GM19238 (cell line): ENCODE results near the gene UQCC2.

Experiments
- DNase-seq: peaks from one replicate; pipeline ENCODE4 v3.0.0; 2011; ENCODE audit warnings: low spot score; ENCODE audit not compliant: insufficient read length

Gene UQCC2

DNA sequence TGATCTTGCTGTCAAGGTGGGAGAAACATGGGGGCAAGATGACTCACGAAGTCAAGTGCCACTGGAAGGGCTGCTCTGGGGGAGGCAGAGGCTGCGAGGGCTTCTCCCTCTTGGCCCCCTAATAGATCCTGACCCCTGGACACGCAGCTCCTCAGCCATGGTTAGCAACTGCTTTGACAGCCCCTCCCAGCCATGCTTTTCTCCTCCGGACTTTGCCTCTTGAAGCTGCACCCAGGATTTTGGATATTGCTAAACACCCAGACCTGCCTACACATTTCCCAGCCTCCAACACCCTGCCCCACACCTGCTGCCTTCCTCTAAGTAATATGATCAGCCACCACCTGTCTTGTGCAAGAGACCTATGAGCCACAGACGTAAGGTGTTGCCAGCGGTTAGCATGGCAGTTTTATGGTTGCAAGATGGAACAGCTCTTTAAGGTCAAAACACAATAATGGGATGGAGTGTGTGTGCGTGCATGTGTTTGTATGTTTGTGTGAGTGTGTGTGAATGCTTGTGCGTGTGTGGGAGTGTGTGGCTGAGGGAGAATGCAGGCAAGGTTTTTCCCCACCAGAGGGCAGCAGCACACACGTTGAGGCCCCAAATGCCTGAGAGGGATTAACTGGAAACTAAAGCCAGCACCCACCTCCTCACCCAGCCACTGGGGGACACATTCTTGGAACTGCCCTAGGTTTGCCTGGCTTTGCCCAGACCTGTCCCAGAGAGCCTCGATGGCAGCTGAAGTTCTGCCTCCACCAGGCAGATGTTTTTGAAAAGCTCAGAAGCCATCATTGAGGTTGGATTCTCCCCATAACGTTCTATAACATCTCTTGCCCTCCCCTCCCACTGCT lies 32.7 kb upstream of the UQCC2 start:
- peak; percentile 76 for DNase-seq

DNA sequence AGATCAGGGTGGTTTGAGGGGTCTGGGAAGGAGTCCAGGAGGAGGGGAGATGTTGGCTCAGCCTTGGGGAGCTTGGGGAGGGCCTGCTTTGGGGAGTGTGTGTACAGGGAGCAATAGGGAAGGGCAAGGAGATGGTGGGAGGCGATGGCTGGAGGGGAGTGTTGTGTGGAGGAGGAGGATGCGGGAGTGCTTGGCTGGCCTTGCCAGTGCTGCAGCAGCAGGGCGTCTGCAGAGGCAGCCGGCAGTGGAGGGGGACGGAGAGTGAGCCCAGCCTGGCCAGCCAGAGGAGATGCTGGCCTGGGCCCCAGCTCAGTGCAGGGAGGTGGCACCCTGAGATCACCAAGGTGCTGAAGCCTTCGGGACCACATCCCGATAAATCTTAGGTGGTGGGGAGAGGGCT lies 31.3 kb upstream of the UQCC2 start:
- no peak for DNase-seq

DNA sequence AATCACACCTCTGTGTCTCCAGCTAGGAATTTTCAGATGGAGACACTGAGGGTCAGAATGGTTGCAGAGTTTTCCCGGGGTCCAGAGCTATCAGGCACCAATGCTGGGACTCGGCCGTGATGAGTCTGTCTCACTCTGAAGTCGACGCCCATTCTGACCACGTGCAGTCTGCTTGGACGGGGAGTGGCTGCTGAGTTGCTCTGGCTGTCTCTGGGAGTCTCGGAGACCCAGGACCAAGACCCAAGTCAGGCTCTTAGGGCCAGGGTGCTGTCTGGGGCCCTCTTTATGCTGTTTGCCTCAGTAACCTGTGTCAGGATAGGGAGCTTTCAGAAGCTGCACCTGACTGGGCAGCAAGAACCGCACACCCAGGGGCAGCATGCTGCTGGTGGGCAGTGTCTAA lies 30.6 kb upstream of the UQCC2 start:
- DNase-seq, result no peak

DNA sequence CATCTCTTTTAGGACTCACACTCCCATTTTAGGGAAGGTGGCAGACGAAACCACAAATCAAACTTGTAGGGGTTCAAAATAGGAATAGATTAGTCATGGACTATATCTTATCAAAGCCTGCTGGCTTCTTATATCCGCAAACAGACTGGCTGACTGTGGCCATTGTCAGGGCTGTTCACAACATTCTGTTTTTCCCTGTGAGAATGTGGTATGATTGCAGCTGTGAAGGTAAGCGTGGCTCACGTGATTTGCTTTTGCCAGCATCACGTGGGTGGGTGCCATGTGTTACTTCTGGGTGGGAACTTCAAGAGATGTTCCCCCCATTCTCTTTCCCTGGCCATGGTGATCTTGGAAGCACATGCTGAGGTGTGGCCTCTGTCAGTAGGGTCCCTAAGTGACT lies 29.3 kb upstream of the UQCC2 start:
- no peak for DNase-seq

DNA sequence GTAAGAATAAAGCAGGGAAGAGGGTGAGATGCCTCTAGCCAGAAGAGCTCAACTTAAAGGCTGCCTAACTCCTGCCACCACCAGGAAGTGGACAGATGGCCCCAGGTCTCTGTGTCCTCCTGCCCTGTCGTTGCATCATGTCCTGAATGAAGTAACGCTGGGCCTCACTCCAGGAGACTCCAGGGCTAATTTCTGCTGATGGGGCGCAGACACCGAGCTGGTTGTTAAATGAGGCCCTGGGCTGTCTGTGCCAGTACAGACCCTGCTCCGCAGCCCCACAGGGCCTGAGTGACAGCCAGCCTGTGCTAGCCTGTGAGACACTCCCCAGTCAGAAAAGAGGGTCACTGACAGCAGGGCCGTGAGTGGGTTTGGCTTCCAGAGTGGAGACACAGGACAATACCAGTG lies 28.7 kb upstream of the UQCC2 start:
- no peak for DNase-seq

DNA sequence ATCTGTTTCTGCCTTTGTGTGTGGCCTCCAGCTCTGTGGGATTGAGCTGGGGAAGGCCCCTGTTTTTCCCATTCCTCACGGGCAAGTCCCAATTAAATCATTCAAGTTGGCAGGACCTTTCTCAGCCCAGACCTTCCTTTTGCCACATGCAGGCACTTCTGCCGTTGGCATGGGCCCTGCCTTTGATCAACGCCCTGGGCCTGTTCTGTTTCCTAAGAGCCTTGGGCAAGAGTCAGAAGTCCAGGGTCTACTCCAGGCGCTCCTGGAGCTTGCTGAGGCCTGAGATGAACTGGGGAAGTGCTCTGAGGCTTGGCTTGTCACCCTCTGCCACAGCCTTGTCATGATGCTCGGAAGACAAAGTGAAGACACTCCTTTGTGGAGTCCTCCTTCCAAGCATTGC lies 28.1 kb upstream of the UQCC2 start:
- DNase-seq, result no peak

DNA sequence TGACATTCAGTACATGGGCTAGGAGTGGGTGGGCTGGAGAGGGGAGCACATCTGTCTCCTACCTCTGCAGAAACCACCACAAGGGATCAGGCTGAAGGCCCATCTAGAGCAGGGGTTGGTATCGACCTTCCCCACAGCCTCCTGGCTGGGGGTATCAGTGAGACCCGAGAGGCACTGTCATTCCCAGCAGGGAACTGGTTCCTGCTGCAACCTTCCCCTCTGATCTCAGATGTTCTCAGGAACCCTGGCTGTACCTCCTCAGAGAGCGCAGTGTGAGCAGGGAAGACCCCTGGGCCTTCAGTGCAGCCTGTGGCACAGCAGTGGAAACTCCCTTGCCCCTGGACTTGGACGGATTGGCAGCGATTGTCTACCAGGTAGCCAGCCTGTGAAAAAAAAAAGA lies 27.4 kb upstream of the UQCC2 start:
- no peak for DNase-seq

DNA sequence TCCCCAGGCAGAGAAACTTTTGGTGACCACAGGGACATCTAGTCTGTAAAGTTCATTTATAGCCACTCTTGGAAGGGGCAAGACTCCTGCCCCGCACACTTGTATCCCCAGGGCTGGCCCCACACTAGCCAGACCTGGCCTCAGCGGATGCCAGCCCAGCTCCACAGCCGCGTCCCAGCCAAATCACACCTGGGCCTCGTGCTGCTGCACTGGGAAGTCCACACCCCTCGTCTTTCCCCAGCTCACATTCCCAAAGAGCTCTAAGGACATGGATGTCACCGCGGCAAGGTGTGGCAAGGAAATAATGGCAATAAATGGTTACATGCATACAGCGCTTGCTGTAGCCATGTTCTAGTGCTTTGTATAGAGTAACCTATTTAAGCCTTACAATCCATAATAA lies 26.7 kb upstream of the UQCC2 start:
- no peak for DNase-seq

DNA sequence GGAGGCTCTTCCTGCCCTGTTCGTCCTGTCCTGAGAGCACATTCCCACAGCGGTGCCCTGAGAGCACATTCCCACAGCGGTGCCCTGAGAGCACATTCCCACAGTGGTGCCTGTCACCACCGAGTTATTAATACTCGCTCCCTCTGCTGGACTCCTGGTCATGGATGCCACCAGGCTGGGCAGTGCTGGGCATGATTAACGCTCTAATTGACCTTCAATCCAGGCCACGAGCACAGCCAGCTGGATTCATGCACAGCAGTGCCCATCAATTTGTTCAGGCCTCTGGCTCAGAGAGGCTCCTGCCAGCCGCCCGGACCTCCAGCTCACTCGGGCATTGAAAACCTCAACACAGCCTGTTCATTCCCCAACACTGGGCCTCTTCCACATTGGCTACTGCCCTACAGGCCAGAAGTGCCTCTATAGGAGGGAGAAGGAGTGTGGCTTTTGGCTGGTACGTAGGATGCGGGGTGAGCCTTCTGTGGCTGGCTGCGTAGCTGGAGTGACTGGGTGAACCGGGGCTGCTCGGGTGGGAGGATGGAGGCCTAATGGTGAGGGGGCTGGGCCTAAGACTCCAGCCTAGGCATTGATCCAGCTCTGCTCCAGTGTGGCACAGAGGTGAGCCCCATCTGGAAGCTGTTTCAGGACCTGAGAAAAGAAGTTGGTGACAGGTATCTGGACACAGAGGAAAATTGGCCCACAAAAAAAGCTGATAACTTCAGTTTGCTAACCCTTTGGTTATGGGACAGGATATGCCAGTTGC lies 25.9 kb upstream of the UQCC2 start:
- DNase-seq, result no peak

DNA sequence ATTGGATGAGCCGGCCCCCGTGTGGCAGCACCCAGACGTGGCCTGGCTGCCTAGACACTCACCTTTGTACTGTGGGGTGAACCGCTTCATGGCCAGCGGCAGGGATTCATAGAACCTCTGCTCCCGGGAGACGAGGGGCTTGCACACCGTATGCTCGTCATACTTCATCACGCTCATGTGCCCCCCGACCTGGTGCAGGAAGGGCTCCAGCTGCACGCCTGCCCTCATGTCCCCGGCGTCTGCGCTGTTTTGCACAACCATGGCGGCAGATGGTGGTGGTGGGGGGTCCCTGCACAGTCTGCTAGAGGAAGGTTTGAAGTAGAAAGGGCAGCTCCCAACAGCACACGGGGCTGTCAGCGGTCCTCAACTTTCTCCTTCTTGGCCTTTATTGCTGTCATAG lies 23.7 kb upstream of the UQCC2 start:
- DNase-seq, result no peak

DNA sequence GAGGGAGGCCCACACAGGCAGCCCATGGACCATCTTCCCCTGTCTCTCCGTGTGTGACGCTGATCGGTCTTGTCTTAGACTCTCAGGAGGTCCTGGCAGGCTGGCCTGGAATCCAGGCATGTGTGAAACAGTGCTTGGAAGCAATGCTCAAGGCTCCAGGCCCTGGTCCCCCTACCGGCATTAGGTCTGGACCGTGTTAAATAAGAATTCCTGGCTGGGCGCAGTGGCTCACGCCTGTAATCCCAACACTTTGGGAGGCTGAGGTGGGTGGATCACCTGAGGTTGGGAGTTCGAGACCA lies 22.2 kb upstream of the UQCC2 start:
- DNase-seq, result no peak

DNA sequence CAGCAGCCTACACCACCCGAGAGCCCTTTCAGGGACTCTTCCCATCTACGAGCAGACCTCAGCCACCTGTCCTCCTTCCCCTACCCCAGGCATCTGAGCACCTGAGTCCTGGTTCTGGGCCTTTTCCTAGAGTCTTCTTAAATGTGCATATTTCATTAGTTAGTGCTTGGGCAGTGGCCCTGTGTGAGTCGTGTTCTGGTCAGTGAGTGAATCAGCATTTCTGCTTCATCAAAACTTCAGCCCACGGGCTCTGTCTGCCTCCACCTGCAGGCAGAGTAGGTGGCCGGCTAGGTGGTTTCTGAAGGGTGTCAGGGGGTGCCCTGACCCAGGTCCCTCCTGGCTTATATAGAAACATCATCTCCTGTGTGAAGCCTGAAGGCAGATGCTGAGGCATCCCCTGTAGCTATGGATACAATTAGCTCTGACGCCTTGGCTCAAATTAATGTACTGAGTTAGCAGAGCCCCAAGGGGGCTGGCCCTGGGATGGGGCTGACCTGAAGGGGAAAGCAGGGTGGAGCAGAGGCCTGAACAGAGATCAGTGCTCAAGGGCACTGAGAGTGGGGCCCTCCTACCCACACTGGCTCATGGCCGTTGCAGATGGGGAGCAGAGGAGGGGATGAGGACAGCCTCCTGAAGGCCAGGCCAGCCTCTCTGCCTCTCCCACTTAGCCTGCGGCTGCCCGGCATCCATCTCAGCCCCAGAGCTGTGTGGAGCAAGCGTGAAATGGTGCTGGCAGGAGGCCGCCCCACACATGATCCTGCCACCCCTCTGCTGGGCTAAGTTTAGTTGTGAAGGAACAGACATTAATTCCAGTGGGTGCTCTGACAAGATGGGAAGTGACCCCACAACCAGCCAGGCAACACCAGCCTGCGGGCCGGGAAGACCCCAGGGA lies 21.6 kb upstream of the UQCC2 start:
- no peak for DNase-seq

DNA sequence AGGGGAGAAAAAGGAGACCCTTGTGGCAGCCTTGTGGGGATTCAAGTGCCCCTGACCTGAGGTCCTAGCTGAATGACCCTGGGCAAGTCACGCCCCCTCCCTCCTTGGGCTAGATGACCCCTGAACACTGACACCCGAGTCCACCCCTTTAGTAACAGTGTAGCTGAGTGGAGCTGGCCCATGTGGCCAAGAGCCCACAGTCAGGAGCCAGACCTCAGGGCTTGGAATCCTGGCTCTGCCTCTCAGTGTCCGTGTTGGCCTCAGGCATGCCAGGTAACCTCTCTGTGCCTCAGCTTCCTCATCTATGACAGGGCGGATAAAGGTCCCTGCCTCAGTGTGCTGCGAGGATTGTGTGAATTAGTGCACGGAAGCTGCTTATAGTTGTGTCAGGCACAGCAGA lies 20.9 kb upstream of the UQCC2 start:
- no peak for DNase-seq

DNA sequence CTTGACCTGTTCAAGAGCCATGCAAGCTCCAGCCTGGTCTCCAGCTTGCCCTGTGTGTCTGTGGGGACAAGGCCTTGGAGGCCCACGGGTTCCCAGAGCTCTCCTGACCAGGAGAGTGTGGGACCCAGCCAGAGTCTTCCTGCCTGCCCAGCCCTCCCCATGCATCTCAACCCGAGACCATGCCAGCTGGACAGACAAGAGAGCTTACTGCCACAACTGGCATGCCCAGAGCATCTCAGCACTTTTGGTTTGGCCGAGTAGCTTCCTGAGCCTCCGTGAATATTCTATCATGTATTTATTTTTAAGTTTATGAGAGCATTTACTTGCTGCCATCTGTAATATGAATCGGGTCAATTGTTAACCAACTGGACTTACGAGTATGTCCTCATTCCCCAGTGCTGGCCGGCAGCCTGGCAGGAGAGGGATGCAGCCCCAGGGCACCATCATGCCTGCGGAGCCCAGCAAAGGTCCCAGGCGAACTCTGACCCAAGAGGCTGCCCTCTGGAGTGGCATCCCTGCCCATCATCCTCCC lies 20.3 kb upstream of the UQCC2 start:
- DNase-seq, result no peak

DNA sequence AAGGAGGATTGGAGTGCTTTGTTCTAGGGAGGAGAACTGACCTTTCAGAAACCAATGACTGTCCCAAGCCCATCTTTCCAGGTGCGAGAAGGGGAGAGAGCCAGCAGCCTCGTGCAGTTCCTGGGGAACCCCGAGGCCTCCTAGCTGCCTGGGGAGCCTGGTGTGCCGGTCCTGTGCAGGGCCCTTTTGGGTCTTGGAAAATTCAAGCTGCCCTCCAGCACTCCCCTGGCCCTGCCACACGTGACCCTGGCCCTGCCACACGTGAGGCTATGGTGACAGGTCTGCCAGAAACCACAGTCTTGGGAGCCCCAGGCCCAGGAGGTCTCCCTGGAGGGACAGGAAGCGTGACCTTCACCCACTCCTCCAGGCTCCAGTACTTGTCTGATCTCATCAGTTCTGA lies 19.5 kb upstream of the UQCC2 start:
- DNase-seq, result no peak

DNA sequence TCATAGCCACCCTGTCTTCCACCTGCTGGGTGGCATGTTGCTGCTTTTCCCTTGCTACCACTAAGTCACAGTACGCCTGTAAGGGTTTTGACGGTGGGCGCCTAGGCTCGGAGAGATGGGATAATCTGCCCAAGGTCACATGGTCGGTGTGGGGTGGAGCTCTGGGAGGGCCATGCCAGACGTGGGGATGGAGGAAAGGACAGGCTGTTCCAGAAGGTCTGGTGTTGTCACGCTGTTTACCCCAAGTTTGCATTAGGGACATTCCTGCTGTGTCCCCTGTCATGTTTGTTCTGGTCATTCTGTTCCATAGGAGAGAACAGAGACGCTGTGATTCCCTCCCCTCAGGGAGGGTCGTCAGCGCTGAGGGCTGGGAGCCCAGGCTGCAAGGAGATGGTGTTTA lies 19.1 kb upstream of the UQCC2 start:
- DNase-seq, result no peak

DNA sequence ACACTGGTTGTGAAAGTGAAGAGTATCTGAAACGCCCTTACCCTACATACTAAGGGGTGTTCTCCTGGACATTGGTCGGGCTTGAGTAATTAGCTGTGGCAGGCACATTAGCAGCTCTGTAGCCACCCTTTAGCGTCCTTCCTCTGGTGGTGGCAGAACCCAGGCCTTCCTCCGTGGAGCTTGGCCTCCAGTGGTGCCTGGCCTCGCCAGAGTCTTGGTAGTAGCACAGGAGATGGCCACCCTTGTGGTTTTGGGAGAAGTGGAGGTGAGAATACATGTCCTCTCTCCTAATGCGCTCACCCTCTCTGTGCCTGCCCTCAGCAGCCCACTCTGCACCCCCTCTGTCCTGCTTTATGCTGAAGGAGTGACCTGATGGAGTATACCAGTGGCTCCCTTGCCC lies 17.6 kb upstream of the UQCC2 start:
- DNase-seq, result no peak

DNA sequence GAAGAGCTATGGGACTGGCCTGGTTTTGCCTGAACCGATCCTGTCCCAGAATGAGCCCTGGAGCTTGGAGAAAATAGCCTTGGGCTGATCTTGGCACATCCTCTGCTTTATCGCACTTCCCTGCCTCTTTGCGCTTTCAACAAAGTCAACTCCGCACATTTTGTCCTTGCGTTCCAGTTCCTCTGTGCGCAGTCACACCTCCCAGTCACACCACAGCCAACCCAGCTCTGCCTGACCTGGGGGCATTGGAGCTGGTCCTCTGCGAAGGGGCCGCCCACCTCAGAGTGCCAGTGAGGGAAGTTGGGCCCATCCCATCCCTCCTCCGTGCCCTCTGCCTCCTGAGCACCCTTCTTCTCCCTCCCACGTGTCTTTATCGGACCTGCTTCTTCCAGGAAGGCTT lies 16.9 kb upstream of the UQCC2 start:
- no peak for DNase-seq

DNA sequence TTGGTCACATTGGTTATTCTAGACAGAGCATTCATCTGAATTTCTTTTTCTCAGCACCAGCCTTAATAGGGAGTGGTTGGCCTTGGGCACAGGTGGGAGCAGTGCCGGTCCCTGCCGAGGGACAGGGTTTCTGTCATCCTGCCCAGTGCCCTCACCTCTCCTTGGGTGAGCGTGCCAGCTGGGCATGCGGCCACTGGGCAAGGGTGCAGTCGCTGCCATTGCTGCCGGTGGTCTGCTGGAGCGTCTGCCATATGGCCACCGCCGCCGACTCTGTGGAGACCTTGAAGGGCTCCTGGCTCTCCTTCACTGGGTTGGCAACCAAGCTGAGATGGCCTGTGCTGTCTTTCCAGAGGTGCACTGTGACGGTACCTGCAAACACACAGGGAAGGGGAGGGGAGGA lies 16.4 kb upstream of the UQCC2 start:
- no peak for DNase-seq

DNA sequence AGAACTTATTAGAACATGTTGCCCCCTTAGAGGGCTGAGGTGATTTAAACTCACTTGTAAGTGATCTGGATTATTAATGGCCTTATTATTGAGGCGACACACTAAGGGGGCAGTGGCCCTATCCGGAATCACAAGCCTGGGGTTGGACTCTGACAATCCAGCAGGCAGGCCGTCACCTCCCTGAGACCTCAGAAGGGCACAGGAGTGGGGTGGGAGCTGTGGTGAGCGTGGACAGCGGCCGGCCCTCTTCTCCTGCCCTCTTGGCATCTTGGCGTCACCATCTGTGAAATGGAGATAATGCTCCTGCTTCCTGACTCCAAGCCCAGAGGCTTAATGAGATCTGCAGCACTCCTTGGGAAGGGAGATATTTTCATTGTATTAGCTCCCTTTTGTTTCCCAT lies 15.6 kb upstream of the UQCC2 start:
- DNase-seq, result no peak

DNA sequence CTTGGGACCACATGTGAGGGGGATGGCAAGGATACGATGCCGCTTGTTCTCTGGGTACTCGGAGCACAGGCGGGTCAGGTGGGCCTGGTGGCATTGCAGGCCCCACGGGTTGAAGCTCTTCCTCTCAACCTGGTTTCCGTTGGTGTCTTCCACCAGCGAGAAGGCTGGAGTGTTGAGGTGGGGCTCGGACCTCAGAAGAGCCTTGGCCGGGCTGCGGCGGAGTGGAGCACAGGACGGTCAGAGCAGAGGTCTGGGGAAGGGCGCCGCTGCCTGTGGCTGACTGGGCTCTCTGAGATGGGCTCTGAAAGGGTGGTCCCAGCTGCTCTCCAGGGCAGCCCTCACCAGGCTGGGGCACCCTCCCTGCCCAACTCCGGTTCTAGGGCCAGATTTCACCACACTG lies 15.2 kb upstream of the UQCC2 start:
- DNase-seq, result no peak
